PC-3 (cell line): ENCODE data around the gene ZFAND6.

Source experiments
- EZH2phosphoT487 ChIP-seq: fragments of 300-600 bp; sonication (generic); IDR thresholded peaks from 2 replicates; pipeline ENCODE4 v1.6.1; 2018; ENCODE audit warnings: mild to moderate bottlenecking, antibody characterized with exemption, low read length, borderline replicate concordance
- TF ChIP-seq, protein P1 (sequence below): fragments of 300-600 bp; sonication (generic); conservative IDR thresholded peaks from 2 replicates; pipeline ENCODE4 v1.5.1; 2017; ENCODE audit warnings: antibody characterized with exemption, low read depth, mild to moderate bottlenecking, low read length

DNA sequence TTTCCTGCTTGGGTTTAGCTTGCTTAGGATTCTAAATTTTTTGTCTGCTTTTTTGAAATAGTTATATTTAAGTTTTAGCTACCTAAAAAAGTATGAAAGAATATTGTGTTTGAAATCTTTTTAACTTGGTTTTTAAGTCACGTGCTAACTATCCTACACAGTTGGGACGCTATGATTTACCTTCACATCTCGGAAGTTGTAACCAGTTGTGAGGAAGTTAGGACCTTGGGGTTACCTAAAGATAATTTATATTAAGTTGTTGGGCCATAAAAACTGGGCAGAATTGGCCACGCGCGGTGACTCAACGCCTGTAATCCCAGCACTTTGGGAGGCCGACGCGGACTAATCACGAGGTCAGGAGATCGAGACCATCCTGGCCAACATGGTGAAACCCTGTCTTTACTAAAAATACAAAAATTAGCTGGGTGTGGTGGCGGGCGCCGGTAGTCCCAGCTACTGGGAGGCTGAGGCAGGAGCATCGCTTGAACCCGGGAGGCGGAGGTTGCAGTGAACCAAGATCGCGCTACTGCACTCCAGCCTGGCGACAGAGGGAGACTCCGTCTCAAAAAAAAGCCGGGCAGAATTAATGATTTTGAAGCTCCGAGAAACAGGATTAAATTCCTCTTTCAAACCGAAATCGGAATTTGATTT is 1.0 kb downstream of the ZFAND6 start:
- TF ChIP-seq, protein P1, sequence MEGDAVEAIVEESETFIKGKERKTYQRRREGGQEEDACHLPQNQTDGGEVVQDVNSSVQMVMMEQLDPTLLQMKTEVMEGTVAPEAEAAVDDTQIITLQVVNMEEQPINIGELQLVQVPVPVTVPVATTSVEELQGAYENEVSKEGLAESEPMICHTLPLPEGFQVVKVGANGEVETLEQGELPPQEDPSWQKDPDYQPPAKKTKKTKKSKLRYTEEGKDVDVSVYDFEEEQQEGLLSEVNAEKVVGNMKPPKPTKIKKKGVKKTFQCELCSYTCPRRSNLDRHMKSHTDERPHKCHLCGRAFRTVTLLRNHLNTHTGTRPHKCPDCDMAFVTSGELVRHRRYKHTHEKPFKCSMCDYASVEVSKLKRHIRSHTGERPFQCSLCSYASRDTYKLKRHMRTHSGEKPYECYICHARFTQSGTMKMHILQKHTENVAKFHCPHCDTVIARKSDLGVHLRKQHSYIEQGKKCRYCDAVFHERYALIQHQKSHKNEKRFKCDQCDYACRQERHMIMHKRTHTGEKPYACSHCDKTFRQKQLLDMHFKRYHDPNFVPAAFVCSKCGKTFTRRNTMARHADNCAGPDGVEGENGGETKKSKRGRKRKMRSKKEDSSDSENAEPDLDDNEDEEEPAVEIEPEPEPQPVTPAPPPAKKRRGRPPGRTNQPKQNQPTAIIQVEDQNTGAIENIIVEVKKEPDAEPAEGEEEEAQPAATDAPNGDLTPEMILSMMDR: no peak; the same call in 1 of the 2 replicates
- TF ChIP-seq EZH2phosphoT487: no peak
